Measurements from ENCODE around the gene GBP2. TPM values are rescaled to one million over a fixed set of nuclear protein-coding genes. Genes with fewer than 3 reads are reported as not detected.
"Not testable (repeated sequence)": the region's sequence is repeated elsewhere in the genome, so short reads cannot be mapped to it uniquely, and the experiment has no call there.

Gene GBP2
- total RNA-seq, 1 donor = 55.0 TPM

DNA sequence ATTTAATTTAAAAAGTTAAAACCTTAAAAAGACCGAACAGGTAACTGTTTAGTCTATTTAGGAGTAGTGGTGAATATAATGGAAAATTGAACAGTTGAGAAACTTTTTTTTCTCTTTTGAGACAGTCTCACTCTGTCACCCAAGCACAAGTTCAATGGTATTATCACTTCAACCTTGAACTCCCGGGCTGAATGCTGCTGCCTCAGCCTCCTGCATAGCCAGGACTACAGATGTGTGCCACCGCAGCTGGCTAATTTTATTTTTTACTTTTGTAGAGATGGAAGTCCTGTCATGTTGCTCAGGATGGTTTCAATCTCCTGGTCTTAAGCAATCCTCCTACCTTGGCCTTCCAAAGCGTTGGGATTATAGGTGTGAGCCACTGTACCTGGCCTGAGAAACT lies 16.2 kb upstream of the GBP2 start:
- TF ChIP-seq, protein P1, sequence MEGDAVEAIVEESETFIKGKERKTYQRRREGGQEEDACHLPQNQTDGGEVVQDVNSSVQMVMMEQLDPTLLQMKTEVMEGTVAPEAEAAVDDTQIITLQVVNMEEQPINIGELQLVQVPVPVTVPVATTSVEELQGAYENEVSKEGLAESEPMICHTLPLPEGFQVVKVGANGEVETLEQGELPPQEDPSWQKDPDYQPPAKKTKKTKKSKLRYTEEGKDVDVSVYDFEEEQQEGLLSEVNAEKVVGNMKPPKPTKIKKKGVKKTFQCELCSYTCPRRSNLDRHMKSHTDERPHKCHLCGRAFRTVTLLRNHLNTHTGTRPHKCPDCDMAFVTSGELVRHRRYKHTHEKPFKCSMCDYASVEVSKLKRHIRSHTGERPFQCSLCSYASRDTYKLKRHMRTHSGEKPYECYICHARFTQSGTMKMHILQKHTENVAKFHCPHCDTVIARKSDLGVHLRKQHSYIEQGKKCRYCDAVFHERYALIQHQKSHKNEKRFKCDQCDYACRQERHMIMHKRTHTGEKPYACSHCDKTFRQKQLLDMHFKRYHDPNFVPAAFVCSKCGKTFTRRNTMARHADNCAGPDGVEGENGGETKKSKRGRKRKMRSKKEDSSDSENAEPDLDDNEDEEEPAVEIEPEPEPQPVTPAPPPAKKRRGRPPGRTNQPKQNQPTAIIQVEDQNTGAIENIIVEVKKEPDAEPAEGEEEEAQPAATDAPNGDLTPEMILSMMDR (IDR thresholded peaks at IDR 0.05; ENCODE audit: extremely low read depth, low read depth, low read length) = no peak
- Histone ChIP-seq H3K4me1 (ENCODE audit: insufficient read depth, low read length) (no peaks in the 10 kb centered on the region), H3K27ac (ENCODE audit: low read depth, low read length) (no peak overlapping the region)

DNA sequence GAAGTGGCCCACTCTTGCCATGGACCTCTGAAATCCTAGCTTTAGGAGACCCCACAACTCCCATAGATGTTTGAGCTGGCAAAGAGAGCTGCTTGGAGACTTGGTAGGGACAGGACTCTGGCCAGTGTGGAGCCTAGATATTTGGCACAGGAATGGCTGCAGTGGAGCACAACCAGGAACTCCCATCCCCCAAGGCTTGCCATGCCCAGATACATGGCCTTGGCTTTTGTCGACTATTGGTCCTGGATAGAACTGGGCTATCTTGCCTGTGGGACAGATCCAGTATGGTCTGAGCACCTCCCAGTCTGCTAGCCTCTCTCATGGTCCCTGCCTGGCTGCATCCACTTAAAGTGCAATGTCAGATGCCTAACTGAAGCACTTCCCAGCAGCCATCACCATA lies 7.8 kb upstream of the GBP2 start:
- Histone ChIP-seq H2AFZ (ENCODE audit: low read length) (no peak overlapping the region), H3K4me1 (ENCODE audit: insufficient read depth, low read length) (peaks cover 4% of the 10 kb centered on the region), H3K4me3 (ENCODE audit: insufficient read depth, low read length) (no peak overlapping the region)

More for the DNA sequence above, 16.2 kb upstream of the GBP2 start:
- H3K79me2 ChIP-seq (ENCODE audit: insufficient read depth, low read length) = no peaks in the 10 kb centered on the region
- no peaks in the 10 kb centered on the region for H3K9me3 ChIP-seq (ENCODE audit: low read depth, low read length)
- no peak overlapping the region for H2AFZ ChIP-seq (ENCODE audit: low read length)
- no peak overlapping the region for H3K4me3 ChIP-seq (ENCODE audit: insufficient read depth, low read length)
- H4K20me1 ChIP-seq (ENCODE audit: insufficient read depth, low read length) = no peaks in the 10 kb centered on the region
- no peaks in the 10 kb centered on the region for H3K36me3 ChIP-seq (ENCODE audit: insufficient read depth, low read length)
- no peaks in the 10 kb centered on the region for H3K27me3 ChIP-seq (ENCODE audit: insufficient read depth, low read length)
- H3K4me2 ChIP-seq (ENCODE audit: insufficient read depth, low read length) = no peak overlapping the region
- no peak for DNase-seq (ENCODE audit: insufficient read length, low spot score, missing footprints)

DNA sequence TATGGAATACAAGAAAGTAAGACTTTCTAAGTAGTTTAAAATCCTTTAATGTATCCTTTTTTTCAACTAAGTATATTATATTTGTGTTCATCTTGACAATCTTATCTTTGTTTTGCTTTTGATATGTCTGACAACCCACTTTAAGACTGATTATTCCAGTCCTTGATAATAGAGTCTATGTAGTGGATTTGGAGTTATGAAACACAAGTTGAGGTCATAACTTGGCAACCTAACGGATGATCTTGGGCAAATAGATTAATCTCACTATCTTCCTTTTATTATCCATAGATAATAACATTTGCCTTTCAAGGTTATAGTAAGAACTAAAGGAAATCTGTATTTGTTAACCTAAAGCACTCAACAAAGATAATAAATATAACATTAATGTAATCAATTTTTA lies 4.8 kb upstream of the GBP2 start:
- H3K4me3 ChIP-seq (ENCODE audit: insufficient read depth, low read length) = no peak overlapping the region
- no peaks in the 10 kb centered on the region for H4K20me1 ChIP-seq (ENCODE audit: insufficient read depth, low read length)
- peaks cover 12% of the 10 kb centered on the region for H3K4me1 ChIP-seq (ENCODE audit: insufficient read depth, low read length)
- no peaks in the 10 kb centered on the region for H3K79me2 ChIP-seq (ENCODE audit: insufficient read depth, low read length)
- TF ChIP-seq, protein P1 (IDR thresholded peaks at IDR 0.05; ENCODE audit: extremely low read depth, low read depth, low read length) = no peak
- H2AFZ ChIP-seq (ENCODE audit: low read length) = no peak overlapping the region
- H3K27ac ChIP-seq (ENCODE audit: low read depth, low read length) = no peak overlapping the region
- peak; percentile 23 for DNase-seq (ENCODE audit: insufficient read length, low spot score, missing footprints)
- H3K4me2 ChIP-seq (ENCODE audit: insufficient read depth, low read length) = no peak overlapping the region
- no peaks in the 10 kb centered on the region for H3K9me3 ChIP-seq (ENCODE audit: low read depth, low read length)
- no peaks in the 10 kb centered on the region for H3K36me3 ChIP-seq (ENCODE audit: insufficient read depth, low read length)
- H3K27me3 ChIP-seq (ENCODE audit: insufficient read depth, low read length) = no peaks in the 10 kb centered on the region

More for the DNA sequence above, 7.8 kb upstream of the GBP2 start:
- H3K36me3 ChIP-seq (ENCODE audit: insufficient read depth, low read length) = no peaks in the 10 kb centered on the region
- H3K79me2 ChIP-seq (ENCODE audit: insufficient read depth, low read length) = no peaks in the 10 kb centered on the region
- TF ChIP-seq, protein P1 (IDR thresholded peaks at IDR 0.05; ENCODE audit: extremely low read depth, low read depth, low read length) = no peak
- H3K27ac ChIP-seq (ENCODE audit: low read depth, low read length) = no peak overlapping the region
- H3K9me3 ChIP-seq (ENCODE audit: low read depth, low read length) = no peaks in the 10 kb centered on the region
- no peak for DNase-seq (ENCODE audit: insufficient read length, low spot score, missing footprints)
- no peak overlapping the region for H3K4me2 ChIP-seq (ENCODE audit: insufficient read depth, low read length)
- no peaks in the 10 kb centered on the region for H3K27me3 ChIP-seq (ENCODE audit: insufficient read depth, low read length)
- H4K20me1 ChIP-seq (ENCODE audit: insufficient read depth, low read length) = no peaks in the 10 kb centered on the region

DNA sequence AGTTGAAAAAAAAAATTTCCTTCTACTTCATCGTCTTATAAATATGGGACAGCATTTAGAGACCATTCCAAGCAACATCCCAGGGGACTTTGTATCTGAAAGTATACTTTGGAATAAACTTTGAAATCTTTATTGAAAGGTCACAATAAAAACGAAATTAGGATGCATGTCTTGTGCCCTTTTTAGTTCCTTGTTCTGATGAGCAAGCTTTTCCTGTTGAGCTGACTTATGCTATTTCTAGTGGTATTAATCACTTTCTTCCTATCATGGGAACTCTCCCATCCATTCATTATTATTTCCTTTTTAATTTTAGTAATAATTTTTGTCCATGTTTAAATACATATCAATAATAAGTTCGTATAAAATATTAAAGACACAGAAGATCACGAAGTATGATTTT lies 4.0 kb upstream of the GBP2 start:
- DNase-seq (ENCODE audit: insufficient read length, low spot score, missing footprints) = no peak
- peaks cover 15% of the 10 kb centered on the region for H3K4me1 ChIP-seq (ENCODE audit: insufficient read depth, low read length)
- no peaks in the 10 kb centered on the region for H4K20me1 ChIP-seq (ENCODE audit: insufficient read depth, low read length)
- H3K27me3 ChIP-seq (ENCODE audit: insufficient read depth, low read length) = no peaks in the 10 kb centered on the region
- no peaks in the 10 kb centered on the region for H3K9me3 ChIP-seq (ENCODE audit: low read depth, low read length)
- no peak overlapping the region for H3K4me3 ChIP-seq (ENCODE audit: insufficient read depth, low read length)
- TF ChIP-seq, protein P1 (IDR thresholded peaks at IDR 0.05; ENCODE audit: extremely low read depth, low read depth, low read length) = no peak
- H3K36me3 ChIP-seq (ENCODE audit: insufficient read depth, low read length) = no peaks in the 10 kb centered on the region
- no peak overlapping the region for H3K27ac ChIP-seq (ENCODE audit: low read depth, low read length)
- no peak overlapping the region for H3K4me2 ChIP-seq (ENCODE audit: insufficient read depth, low read length)
- H3K79me2 ChIP-seq (ENCODE audit: insufficient read depth, low read length) = no peaks in the 10 kb centered on the region
- H2AFZ ChIP-seq (ENCODE audit: low read length) = peak overlapping the region; percentile 93

DNA sequence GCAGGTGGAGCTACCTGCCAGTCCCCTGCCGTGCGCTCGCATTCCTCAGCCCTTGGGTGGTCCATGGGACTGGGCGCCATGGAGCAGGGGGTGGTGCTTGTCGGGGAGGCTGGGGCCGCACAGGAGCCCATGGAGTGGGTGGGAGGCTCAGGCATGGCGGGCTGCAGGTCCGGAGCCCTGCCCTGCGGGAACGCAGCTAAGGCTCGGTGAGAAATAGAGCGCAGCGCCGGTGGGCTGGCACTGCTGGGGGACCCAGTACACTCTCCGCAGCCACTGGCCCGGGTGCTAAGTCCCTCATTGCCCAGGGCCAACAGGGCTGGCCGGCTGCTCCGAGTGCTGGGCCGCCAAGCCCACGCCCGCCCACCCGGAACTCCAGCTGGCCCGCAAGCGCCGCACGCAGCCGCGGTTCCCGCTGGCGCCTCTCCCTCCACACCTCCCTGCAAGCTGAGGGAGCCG lies 2.1 kb upstream of the GBP2 start:
- H3K27me3 ChIP-seq (ENCODE audit: insufficient read depth, low read length); H3K4me3 ChIP-seq (ENCODE audit: insufficient read depth, low read length); H3K36me3 ChIP-seq (ENCODE audit: insufficient read depth, low read length); DNase-seq (ENCODE audit: insufficient read length, low spot score, missing footprints); H4K20me1 ChIP-seq (ENCODE audit: insufficient read depth, low read length); H3K9me3 ChIP-seq (ENCODE audit: low read depth, low read length); H2AFZ ChIP-seq (ENCODE audit: low read length); H3K4me2 ChIP-seq (ENCODE audit: insufficient read depth, low read length); H3K27ac ChIP-seq (ENCODE audit: low read depth, low read length); H3K79me2 ChIP-seq (ENCODE audit: insufficient read depth, low read length): not testable (repeated sequence)
- H3K4me1 ChIP-seq (ENCODE audit: insufficient read depth, low read length) = peaks cover 15% of the 10 kb centered on the region

DNA sequence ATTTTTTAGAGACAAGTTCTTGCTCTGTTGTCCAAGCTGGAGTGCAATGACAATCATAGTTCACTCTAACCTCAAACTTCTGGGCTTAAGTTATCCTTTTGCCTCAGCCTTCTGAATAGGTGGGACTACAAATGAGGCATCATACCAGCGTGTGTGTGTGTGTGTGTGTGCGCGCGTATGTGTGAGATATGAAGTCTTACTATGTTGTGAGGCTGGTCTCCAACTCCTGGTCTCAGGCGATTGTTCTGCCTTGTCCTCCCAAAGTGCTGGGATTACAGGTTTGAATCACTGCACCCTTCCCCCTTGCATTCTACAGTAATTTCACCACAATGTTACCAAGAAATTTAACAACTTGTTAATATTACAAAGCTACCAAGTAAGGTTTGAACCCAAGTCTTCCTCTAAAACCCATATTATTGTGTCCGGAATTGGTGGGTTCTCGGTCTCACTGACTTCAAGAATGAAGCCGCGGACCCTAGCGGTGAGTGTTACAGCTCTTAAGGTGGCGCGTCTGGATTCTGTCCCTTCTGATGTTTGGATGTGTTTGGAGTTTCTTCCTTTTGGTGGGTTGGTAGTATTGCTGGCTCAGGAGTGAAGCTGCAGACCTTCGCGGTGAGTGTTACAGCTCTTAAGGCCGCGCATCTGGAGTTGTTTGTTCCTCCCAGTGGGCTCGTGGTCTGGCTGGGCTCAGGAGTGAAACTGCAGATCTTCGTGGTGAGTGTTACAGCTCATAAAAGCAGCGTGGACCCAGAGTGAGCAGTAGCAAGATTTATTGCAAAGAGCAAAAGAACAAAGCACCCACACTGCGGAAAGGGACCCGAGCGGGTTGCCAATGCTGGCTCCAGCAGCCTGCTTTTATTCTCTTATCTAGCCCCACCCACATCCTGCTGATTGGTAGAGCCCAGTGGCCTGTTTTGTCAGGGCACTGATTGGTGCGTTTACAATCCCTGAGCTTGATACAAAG lies 970 bp upstream of the GBP2 start:
- not testable (repeated sequence) for H3K36me3 ChIP-seq (ENCODE audit: insufficient read depth, low read length); H3K79me2 ChIP-seq (ENCODE audit: insufficient read depth, low read length); H4K20me1 ChIP-seq (ENCODE audit: insufficient read depth, low read length); DNase-seq (ENCODE audit: insufficient read length, low spot score, missing footprints); H3K4me3 ChIP-seq (ENCODE audit: insufficient read depth, low read length); H3K27me3 ChIP-seq (ENCODE audit: insufficient read depth, low read length); H3K9me3 ChIP-seq (ENCODE audit: low read depth, low read length)
- peak overlapping the region; percentile 49 for H2AFZ ChIP-seq (ENCODE audit: low read length)
- peak overlapping the region; percentile 97 for H3K4me2 ChIP-seq (ENCODE audit: insufficient read depth, low read length)
- H3K27ac ChIP-seq (ENCODE audit: low read depth, low read length) = peak overlapping the region; percentile 57
- peaks cover 15% of the 10 kb centered on the region for H3K4me1 ChIP-seq (ENCODE audit: insufficient read depth, low read length)
